Hindlimb muscle (tissue), 1 donor: ENCODE results near the gene USP8. TPM values are rescaled to one million over a fixed set of nuclear protein-coding genes. Genes with fewer than 3 reads are reported as not detected.
"Not testable (repeated sequence)": the region's sequence is repeated elsewhere in the genome, so short reads cannot be mapped to it uniquely, and the experiment has no call there.

ENCODE experiments used
- DNase-seq: peaks from one replicate; pipeline ENCODE4 v3.0.0-alpha.2; 2013
- polyA plus RNA-seq: library from polyadenylated mRNA; unstranded; fragments of 120-200 nt; gene quantifications from one replicate; pipeline ENCODE4 v1.2.1, GENCODE V29; 2013; ENCODE audit not compliant: insufficient read length

Gene USP8
- polyA plus RNA-seq, 1 donor = 24.3 TPM

- DNase-seq = peak; percentile 41
These were observed 28.7 kb downstream of the USP8 start for GRCh38 chr15:50452927-50453326.

DNA sequence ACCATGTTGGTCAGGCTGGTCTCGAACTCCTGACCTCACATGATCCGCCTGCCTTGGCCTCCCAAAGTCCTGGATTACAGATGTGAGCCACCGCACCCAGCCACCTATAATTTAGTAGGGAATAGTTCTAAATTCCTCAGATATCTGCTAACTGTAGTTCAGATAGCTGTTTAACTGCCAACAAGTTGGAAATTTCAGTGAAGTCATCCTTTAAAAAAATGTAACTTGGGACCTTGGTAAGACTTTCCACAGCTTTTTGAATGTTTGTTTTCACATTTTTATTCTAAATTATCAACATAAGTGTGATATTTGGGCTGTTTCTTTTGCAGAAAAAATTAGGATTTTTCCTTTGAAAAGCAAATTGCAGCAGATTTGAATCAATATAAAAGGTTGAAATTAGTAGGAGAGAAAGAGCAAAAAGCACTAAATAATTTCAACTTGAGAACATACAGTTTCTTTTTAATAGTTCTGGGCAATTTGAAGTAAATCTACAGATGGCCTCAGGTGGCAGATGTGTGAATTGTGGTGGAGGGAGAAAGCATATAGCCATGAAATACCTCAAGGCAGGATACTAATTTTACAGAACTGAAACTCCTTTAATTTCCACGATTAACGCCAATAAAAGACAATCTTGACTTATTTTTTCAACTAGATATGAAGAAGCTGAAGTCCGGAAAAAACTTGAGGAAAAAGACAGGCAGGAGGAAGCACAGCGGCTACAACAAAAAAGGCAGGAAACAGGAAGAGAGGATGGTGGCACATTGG lies 34.3 kb downstream of the USP8 start:
- peak; percentile 58 for DNase-seq

DNA sequence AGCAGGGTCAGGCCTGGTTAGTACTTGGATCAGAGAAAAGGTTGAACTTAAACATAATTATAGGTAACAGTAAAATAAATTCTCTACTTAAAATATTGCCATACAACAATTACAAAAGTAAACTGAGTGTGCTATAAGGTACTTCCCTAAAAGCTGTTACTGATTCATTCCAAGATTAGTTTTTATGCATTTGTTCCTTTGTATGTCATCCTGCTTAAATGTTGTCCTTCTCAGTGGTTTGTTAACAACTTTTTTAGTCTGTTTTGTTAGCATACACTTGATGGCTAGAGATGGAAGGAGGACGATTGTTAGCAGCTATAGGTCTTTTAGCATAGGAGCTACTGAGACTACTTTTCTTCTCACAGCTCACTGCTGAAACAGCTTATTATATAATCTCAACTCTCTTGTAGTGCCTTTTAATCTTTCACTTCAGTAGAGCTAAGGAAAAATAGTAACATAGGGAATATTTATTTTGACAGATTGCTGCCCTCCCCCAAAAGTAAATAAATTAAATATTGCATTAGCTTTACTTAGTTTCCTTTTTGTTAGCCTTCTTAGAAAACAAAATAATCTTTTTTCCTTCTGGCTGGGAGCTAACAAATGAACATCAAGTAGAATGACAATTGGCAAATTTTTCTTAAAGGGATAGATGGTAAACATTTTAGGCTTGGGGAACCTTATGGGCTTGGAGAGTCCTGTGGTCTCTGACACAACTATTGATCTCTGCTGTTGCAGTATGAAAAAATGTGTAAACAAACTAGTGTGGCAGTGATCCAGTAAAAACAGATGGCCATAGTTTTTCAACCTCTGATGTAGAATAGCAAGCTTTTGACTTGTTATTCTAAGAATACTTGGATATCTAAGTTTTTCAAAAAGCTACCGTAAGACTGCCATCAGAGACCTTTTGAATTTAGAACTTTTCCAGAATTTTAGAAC lies 39.5 kb downstream of the USP8 start:
- DNase-seq = peak; percentile 19

GRCh38 chr15:50471072-50471471 lies 46.9 kb downstream of the USP8 start:
- DNase-seq = no peak

DNA sequence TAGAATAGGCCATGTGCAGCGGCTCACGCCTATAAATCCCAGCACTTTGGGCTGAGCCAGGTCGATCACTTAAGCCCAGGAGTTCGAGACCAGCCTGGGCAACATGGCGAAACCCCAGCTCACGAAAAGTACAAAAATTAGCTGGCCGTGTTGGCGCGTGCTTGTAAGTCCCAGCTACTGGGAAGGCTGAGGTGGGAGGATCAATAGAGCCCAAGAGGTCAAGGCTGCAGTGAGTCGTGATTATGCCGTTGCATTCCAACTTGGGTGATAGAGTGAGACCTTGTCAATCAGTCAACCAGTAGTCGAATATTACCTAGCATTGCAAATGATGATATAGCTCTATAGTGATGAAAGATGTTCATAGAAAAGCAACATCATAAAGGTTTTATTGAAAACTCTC lies 51.9 kb downstream of the USP8 start:
- DNase-seq = no peak

GRCh38 chr15:50484781-50485180 lies 60.6 kb downstream of the USP8 start:
- DNase-seq = no peak

DNA sequence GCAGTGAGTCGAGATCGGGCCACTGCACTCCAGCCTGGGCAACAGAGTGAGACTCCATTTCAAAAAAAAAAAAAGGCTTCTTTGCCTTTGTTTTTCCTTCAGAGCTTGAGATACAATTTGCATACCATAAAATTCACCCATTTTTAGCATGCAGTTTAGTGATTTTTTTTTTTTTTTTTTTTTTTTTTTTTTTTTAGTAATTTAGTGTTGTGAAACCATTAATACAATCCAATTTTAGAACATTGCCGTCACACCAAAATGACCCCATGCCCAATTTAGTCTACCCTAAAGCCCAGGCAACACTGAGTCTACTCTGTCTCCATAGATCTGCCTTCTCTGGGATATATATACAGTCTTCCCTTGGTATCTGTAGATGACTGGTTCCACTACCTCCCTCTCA lies 61.2 kb downstream of the USP8 start:
- DNase-seq = no peak

DNA sequence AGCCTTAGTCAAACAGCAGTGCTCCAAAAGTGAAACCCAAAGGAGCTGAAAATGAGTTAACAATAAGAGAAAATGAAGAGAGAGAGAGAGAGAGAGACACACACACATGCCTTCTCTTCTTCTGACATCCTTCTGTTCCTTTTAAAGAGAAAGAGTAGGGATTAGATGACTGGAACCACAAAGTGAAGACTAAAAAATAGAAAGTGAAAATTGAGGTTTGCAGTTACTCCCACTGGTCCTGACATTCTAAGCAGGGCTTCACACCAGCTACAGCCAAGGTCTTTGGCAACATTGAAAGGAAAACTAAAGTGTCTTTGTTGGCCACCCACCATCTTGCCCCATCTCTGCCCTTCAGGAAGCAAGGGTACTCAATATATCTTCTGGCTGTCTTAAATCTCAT lies 63.1 kb downstream of the USP8 start:
- DNase-seq = no peak

GRCh38 chr15:50493625-50494024 lies 69.4 kb downstream of the USP8 start:
- no peak for DNase-seq

DNA sequence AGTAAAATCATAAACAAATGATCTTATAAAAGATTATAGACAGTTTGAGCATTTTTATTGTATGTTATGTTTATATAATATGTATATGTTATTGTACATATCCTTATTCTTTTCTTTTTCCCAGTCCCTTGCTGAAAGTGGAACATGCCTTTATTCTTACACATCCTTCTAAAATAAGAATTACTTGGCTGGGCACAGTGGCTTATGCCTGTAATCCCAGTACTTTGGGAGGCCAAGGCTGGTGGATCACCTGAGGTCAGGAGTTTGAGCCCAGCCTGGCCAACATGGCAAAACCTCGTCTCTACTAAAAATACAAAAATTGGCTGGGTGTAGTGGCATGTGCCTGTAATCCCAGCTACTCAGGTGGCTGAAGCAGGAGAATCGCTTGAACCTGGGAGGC lies 70.3 kb downstream of the USP8 start:
- not testable (repeated sequence) for DNase-seq

DNA sequence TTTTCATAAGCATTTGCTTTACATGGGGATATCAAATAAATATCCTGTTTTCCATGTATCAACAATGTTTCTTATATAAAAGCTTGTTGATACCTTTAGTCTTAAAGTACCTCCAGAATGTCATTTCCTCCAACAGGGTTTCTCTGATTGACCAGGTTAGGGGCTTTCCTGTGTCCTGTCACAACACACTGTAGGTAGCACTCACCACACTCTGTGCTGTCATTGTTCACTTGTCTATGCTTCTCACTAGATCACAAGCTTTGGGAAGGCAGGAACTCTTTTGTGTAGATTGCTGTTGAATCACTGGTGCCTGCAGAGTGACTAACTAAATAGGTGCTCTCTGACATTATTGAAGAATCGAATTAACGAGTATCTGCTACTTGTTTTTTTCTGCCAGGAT lies 72.5 kb downstream of the USP8 start:
- no peak for DNase-seq

DNA sequence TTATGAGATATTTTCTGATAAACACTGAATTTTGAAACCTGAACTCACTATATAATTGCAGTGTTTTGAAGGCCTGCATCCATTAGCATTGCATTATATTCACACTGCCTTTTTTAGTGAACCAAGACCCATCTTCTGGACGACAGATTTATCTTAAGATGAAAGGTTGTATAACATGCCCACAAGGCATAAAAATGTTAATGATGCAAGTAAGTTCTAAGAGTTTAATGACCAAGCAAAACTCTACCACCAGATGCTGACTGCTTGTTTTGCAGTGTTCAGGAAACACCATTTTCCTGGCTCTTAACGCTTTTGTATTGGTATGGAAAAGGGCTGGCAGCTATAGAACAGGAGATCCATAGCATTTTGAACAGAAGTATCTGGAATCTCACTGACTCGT lies 76.1 kb downstream of the USP8 start:
- DNase-seq = no peak

- no peak for DNase-seq
These were observed 77.6 kb downstream of the USP8 start for GRCh38 chr15:50501815-50502214.

DNA sequence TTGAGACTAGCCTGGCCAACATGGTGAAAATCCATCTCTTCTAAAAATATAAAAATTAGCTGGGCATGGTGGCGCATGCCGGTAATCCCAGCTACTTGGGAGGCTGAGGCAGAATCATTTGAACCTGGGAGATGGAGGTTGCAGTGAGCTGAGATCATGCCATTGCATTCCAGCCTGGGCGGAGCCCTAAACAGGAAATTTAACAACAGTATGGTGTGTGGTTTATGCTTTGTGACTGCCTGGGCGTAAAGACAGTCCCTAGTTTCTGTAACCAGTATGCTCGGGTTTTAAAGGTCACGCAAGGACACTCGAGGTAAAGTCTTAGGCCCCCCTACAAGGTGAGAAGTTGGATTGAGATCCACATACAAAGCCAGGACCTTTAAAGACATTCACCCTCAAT lies 78.9 kb downstream of the USP8 start:
- DNase-seq = no peak

GRCh38 chr15:50505656-50506055 lies 81.5 kb downstream of the USP8 start:
- not testable (repeated sequence) for DNase-seq

GRCh38 chr15:50506121-50506520 lies 81.9 kb downstream of the USP8 start:
- DNase-seq = no peak

GRCh38 chr15:50513001-50513400 lies 88.8 kb downstream of the USP8 start:
- DNase-seq = no peak

DNA sequence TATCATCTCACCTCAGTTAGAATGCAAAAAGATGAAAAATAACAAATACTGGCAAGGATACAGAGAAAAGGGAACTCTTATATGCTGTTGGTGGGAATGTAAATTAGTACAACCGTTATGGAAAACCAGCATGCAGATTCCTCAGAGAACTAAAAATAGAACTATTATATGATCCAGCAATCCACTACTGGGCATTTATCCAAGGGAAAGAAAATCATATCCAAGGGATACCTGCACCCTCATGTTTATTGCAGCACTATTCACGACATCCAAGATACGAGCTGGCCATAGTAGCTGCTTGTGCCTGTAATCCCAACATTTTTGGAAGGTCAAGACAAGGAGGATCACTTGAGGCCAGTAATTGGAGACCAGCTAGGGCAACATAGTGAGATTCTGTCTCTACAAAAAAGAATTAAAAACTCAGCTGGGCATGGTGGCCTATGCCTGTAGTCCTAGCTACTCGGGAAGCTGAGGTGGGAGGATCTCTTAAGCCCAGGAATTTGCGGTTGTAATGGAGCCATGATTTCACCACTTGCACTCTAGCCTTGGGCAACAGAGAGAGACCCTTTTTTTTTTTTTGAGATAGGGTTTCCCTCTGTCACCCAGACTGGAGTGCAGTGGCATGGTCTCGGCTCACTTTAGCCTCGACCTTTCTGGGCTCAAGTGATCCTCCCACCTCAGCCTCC lies 95.7 kb downstream of the USP8 start:
- DNase-seq = peak; percentile 22

DNA sequence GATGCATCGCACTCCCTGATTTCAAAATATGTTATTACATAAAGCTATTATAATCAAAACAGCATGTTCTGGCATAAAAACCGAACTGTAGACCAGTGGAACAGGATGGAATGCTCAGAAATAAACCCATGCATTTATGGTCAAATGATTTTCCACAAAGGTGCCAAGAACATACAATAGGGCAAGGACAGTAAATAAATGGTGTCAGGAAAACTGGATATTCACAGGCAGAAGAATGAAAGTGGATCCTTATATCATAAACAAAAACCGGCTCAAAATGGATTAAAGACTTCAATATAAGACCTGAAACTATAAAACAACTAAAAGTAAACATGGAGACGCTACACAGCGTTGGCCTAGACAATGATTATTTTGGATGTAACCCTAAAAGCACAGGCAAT lies 99.6 kb downstream of the USP8 start:
- peak; percentile 59 for DNase-seq

GRCh38 chr15:50531163-50531562 lies 107.0 kb downstream of the USP8 start:
- no peak for DNase-seq

- DNase-seq = peak; percentile 26
These were observed 107.6 kb downstream of the USP8 start for GRCh38 chr15:50531766-50532165.

GRCh38 chr15:50542887-50543210 lies 118.6 kb downstream of the USP8 start:
- DNase-seq = no peak

DNA sequence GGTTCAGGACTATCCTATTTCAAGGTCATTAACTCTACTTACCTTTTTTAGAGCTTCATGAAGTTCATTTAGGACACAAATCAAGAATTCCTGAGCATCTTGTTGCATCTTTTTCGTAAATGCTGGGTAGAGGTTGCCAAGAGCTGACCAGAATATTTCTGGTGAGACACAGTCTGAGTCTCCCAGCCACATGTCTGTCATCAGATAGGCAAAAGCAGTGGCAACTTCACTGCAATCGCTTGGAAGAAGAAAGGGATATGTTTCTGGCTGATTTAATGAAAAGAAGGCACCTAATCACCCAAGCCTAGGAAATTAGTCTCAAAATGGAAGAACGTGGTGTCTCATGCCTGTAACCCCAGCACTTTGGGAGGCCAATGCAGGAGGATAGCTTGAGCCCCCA lies 119.4 kb downstream of the USP8 start:
- no peak for DNase-seq
